Measurements from ENCODE around the gene JUNB. TPM values are rescaled to one million over a fixed set of nuclear protein-coding genes. Genes with fewer than 3 reads are reported as not detected.
A peak's percentile ranks its signal among the peaks of the same experiment; 100 is the strongest.
"Not testable (repeated sequence)": the region's sequence is repeated elsewhere in the genome, so short reads cannot be mapped to it uniquely, and the experiment has no call there.

The JUNB gene
- total RNA-seq, 1 donor from 2014 or later, result 151 TPM

DNA sequence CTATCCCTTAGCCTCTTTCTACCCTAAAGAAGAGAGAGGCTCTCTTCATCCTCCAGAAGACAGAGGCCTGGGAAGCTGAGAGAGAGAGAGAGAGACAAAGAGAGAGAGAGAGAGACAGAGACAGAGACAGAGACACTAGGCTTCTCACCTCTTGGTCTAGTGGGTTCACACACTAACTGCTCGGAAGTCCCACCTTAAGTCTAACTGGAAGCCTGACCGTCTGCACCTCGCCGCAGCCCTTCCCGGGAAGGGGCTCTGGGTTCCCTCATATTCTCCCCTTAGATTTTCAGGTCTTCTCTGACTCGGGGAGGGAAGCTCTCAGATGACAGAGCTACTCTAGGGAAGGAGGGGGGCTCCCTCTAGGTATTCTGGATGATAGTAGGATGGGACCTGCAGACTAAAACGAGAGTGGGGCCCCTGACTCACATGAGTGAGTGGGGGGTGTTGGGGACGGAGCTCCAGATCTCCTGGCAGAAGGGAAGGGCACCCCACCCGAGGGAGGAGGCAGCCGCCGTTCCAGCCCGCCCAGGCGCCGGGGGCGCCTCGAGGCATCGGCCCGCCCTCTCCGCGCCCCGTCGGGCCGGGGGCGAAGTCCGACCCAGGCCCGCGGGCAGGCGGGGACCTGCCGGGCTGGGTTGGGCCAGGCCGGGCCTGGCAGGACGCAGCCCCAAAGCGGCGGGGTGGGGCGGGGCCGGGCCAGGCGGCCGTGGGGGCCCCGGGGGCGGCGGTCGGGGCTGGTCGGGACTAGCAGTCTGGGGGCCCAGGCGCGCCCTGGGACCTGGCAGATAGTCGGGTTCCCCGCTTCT is 2.0 kb upstream of the JUNB start:
- DNase-seq, result peak; percentile 40

GRCh38 chr19:12789904-12790619 is 1.2 kb upstream of the JUNB start:
- peak; percentile 85 for DNase-seq

- no peak for DNase-seq
Measured at GRCh38 chr19:12790628-12791344, 500 bp upstream of the JUNB start.

GRCh38 chr19:12792051-12792852 is 966 bp downstream of the JUNB start:
- DNase-seq, result peak; percentile 22

DNA sequence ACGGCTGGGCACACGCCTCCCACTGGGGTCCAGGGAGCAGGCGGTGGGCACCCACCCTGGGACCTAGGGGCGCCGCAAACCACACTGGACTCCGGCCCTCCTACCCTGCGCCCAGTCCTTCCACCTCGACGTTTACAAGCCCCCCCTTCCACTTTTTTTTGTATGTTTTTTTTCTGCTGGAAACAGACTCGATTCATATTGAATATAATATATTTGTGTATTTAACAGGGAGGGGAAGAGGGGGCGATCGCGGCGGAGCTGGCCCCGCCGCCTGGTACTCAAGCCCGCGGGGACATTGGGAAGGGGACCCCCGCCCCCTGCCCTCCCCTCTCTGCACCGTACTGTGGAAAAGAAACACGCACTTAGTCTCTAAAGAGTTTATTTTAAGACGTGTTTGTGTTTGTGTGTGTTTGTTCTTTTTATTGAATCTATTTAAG is 1.6 kb downstream of the JUNB start:
- DNase-seq, result no peak

- peak; percentile 94 for DNase-seq
Measured at GRCh38 chr19:12793290-12794195, 2.3 kb downstream of the JUNB start.

DNA sequence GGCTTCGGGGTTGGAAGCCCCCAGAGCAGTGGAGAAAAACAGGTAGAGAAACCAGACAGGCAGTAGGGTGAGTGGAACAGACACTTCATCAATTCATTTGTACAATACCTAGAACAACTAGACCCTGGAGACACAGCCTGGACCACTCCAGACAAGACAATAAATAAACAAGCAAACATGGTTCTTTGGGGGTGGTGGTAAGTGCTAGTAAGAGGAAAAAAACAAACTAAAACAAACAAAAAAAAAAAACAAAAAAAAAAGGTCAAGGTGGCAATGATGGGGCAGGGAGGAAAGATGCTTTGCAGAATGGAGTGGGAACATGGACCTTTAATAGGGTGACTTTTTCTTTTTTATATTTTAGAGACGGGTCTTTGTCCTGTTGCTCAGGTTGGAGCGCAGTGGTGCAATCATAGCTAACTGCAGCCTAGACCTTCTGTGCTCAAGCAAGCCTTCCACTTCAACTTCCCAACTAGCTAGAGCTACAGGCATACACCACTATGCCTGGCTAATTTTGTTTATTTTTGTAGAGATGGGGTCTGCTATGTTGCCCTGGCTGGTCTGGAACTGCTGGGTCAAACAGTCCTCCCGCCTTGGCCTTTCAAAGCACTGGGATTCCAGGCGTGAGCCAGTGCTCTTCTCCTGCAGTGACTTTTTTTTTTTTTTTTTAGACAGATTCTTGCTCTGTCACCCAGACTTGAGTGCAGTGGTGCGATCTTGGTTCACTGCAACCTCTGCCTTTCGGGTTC is 3.1 kb downstream of the JUNB start:
- no peak for DNase-seq

DNA sequence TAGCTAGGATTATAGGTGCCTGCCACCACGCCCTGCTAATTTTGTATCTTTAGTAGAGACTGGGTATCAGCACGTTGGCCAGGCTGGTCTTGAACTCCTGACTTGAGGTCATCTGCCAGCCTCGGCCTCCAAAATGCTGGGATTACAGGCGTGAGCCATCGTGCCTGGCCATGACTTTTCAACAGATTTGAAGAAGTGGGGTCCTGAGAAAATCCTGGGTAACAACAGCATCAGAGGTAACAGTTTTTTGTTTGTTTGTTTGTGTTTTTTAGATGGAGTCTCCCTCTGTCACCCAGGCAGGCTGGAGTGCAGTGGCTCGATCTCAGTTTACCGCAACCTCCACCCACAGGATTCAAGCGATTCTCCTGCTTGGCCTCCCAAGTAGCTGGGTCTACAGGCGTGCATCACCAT is 3.7 kb downstream of the JUNB start:
- DNase-seq, result no peak

DNA sequence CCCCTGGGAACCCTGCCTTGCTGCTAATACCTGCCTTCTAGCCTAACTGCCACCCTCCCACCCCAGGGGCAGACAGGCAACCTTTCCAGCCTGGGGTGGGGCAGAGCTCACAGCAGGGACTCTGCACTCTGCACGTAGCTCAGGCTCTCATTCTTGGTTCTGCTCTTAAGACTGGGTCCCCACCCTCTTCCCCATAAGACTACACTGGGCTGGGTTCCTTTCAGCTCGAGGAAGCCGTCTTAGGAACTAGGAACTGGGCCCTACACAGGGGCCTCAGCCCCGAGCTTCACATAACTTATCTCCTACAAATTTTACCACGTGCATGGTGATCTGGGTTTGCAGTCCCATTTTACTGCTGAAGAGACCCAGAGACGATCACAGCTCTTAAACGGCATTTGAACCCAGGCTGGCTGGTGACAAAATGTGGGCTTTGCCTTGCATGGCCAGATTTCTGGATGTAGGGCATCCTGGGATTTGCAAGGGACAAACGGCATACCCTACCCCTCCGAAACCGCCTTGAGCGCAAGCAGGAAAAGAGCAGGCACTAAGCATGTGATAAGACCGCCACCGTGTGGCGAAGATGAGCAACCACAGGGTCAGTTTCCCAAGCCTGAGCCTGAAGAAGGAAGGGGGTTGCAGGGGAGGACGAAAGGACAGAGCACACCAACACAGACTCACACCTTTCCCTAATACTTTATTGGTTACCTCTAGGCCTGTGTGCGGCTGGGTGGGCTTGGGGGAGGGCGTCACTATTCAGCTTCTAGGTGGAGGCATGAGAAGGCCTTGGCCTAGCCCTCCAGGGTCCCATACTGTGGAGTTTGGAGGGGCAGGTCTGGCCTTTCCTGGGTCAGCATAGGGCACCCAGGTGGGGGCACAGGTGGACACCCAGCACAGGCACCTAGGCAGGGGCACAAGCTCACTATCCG is 5.1 kb downstream of the JUNB start:
- DNase-seq, result peak; percentile 83

GRCh38 chr19:12797141-12797587 is 5.9 kb downstream of the JUNB start:
- DNase-seq, result no peak

- not testable (repeated sequence) for DNase-seq
Measured at GRCh38 chr19:12797607-12798006, 6.3 kb downstream of the JUNB start.

DNA sequence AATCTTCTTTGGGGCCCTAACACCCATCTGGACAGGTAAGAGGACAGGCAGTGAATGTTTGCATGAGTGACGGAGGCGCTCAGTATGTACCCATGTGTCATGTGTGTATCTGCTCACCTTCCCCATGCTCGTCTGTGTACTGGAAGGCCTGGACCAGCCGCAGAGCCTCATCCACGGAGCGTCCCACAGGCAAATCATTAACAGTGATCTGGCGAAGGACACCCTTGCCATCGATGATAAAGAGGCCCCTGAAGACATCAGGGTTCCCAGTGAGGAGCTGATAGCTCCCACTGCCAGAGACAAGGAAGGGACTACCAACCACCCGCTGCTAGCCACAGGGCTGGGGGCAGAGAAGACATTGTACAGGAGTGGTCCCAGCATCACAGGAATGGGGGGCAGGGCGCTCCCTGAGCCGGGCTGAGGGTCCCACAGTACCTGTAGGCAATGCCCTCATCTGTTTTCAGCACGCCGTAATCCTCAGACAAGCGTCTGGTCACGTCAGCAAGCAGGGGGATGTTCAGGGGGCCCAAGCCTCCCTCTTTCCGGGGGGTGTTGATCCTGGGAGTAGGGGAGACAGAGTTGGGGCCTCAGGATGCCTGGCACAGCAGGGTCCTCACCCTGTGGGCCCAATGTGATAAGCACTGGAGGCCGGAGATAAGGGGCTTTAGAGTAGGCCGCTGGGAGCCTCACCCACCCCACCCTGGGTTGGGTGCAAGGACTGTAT is 8.6 kb downstream of the JUNB start:
- DNase-seq, result no peak

- no peak for DNase-seq
Measured at GRCh38 chr19:12800466-12800770, 9.1 kb downstream of the JUNB start.

- no peak for DNase-seq
Measured at GRCh38 chr19:12800923-12801465, 9.7 kb downstream of the JUNB start.

- no peak for DNase-seq
Measured at GRCh38 chr19:12801466-12802266, 10.4 kb downstream of the JUNB start, which contains the start of the genes PRDX2 and THSD8. TSS of gene PRDX2 (minus strand) at chr19:12801800. CDS start at chr19:12801261, 539 bp downstream. TSS of gene THSD8 (plus strand) at chr19:12802069. CDS start at chr19:12802072, 3 bp downstream.

DNA sequence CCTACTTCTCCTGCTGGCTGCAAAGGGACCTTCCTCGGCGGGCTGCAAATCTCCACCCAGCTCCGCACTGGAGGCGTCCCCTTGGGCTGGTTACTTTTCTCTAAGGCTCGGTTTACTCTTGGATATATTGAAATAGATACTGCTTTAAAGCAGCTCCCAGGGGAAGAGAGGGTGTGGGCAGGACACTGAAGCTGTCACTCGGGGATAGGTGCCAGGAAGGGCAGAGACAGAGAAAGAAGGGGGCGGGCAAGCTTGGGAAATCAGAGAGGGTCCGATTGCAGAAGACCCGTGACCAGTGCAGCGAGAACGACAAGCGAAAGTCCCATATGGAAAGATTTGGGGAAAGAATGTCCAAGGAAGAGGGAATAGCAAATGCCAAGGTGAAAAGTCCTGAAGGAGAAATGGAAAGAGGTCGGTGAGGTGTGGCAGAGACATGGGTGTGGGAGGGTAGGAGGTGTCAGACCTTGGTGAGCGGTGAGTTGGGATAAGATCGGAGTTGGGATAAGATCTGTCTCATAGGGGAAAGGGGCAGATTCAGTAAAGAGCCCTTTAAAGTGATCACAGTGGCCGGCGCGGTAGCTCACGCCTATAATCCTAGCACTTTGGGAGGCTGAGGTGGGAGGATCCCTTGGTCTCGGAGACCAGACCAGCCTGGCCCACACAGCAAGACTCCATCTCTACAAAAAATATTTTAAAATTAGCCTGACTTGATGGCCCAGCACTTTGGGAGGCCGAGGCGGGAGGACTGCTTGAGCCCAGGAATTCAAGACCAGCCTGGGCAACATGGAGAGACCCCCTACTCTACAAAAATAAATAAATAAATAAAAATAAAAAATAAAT is 11.2 kb downstream of the JUNB start:
- DNase-seq, result no peak
